Liver (tissue), 9 donors: ENCODE measurements around the gene STIM2. TPM values are rescaled to one million over a fixed set of nuclear protein-coding genes. Genes with fewer than 3 reads are reported as not detected.

ENCODE experiments used
- DNase-seq: peaks from one replicate; pipeline ENCODE4 v3.0.0-alpha.2; 2017; ENCODE audit warnings: low spot score
- H3K27ac ChIP-seq, 2 donors: one replicate each; pipeline ENCODE4 v1.7.0; 2013; ENCODE audit warnings: inconsistent platforms in 2 of 2, low read length in 2 of 2, control low read depth in 1 of 2, low read depth in 1 of 2, mild to moderate bottlenecking in 1 of 2
- H3K27me3 ChIP-seq, 4 donors: one replicate each; pipeline versions ENCODE4 v1.6.1 to v1.7.0; 2013; ENCODE audit warnings: low read length in 3 of 4, inconsistent platforms in 1 of 4, mild to moderate bottlenecking in 1 of 4, moderate library complexity in 1 of 4; ENCODE audit not compliant: control insufficient read depth in 4 of 4, insufficient read depth in 4 of 4
- H3K36me3 ChIP-seq, 4 donors: one replicate each; pipeline versions ENCODE4 v1.6.1 to v1.7.0; 2013; ENCODE audit warnings: low read length in 3 of 4, mild to moderate bottlenecking in 3 of 4, low read depth in 1 of 4, moderate library complexity in 1 of 4; ENCODE audit not compliant: control insufficient read depth in 4 of 4, insufficient read depth in 3 of 4
- H3K4me1 ChIP-seq, 4 donors: one replicate each; pipeline versions ENCODE4 v1.6.1 to v1.7.0; 2013; ENCODE audit warnings: low read length in 3 of 4, mild to moderate bottlenecking in 3 of 4, moderate library complexity in 1 of 4; ENCODE audit not compliant: control insufficient read depth in 4 of 4, insufficient read depth in 4 of 4
- H3K4me3 ChIP-seq, 3 donors: one replicate each; pipeline versions ENCODE4 v1.6.1 to v1.7.0; 2013; ENCODE audit warnings: low read length in 3 of 3, control low read depth in 1 of 3, low read depth in 1 of 3, mild to moderate bottlenecking in 1 of 3
- H3K9ac ChIP-seq, 2 donors: one replicate each; pipeline ENCODE4 v1.7.0; 2013; ENCODE audit warnings: low read length in 2 of 2, mild to moderate bottlenecking in 2 of 2, moderate library complexity in 2 of 2, control low read depth in 1 of 2, low read depth in 1 of 2
- H3K9me3 ChIP-seq, 4 donors: one replicate each; pipeline versions ENCODE4 v1.6.1 to v1.7.0; 2013; ENCODE audit warnings: low read length in 3 of 4; ENCODE audit not compliant: control insufficient read depth in 4 of 4
- CTCF ChIP-seq: fragments of 150-350 bp; IDR thresholded peaks from 2 replicates; pipeline ENCODE4 v1.5.1; 2017; ENCODE audit warnings: improper control_type of control experiment, low read depth, low read length; ENCODE audit not compliant: missing input control
- FOXA1 ChIP-seq: IDR thresholded peaks from 2 replicates; pipeline ENCODE4 v1.6.1; 2016; ENCODE audit warnings: antibody characterized with exemption
- FOXA2 ChIP-seq: IDR thresholded peaks from 2 replicates; pipeline ENCODE4 v1.6.1; 2016; ENCODE audit warnings: antibody characterized with exemption
- GABPA ChIP-seq, 2 donors: IDR thresholded peaks in 1 of 2; conservative IDR thresholded peaks in 1 of 2; 2 replicates each; pipeline ENCODE4 v1.6.1; 2016; ENCODE audit warnings: antibody characterized with exemption in 2 of 2, mild to moderate bottlenecking in 1 of 2, moderate library complexity in 1 of 2
- HNF4A ChIP-seq, 2 donors: conservative IDR thresholded peaks; 2 replicates each; pipeline ENCODE4 v1.6.1; 2016; ENCODE audit warnings: antibody characterized with exemption in 2 of 2, mild to moderate bottlenecking in 2 of 2
- HNF4G ChIP-seq: IDR thresholded peaks from 2 replicates; pipeline ENCODE4 v1.6.1; 2016; ENCODE audit warnings: antibody characterized with exemption
- JUND ChIP-seq, 2 donors: IDR thresholded peaks; 2 replicates each; pipeline ENCODE4 v1.6.1; 2016; ENCODE audit warnings: antibody characterized with exemption in 2 of 2
- NR2F2 ChIP-seq: IDR thresholded peaks from 2 replicates; pipeline ENCODE4 v1.6.1; 2016; ENCODE audit warnings: antibody characterized with exemption
- RAD21 ChIP-seq, 2 donors: IDR thresholded peaks; 2 replicates each; pipeline ENCODE4 v1.6.1; 2016; ENCODE audit warnings: antibody characterized with exemption in 2 of 2, mild to moderate bottlenecking in 2 of 2
- RXRA ChIP-seq, 2 donors: IDR thresholded peaks; 2 replicates each; pipeline ENCODE4 v1.6.1; 2017 to 2018; ENCODE audit warnings: antibody characterized with exemption in 2 of 2, mild to moderate bottlenecking in 1 of 2
- SP1 ChIP-seq: IDR thresholded peaks from 2 replicates; pipeline ENCODE4 v1.6.1; 2018; ENCODE audit warnings: antibody characterized with exemption, mild to moderate bottlenecking
- YY1 ChIP-seq: IDR thresholded peaks from 2 replicates; pipeline ENCODE4 v1.6.1; 2016; ENCODE audit warnings: antibody characterized with exemption, mild to moderate bottlenecking
- ZBTB33 ChIP-seq: IDR thresholded peaks from 2 replicates; pipeline ENCODE4 v1.6.1; 2016; ENCODE audit warnings: antibody characterized with exemption
- WGBS: extraction: QIAGEN DNeasy Blood & Tissue Kit; methylation state at CpG from one replicate; pipeline ENCODE4 v1.1.7; 2013; 5-methylcytosine and 5-hydroxymethylcytosine counted together
- polyA plus RNA-seq, 2 donors: library from polyadenylated mRNA; stranded (reverse) in 1 of 2; unstranded in 1 of 2; fragments of 200-250 nt in 1 of 2; fragments of >200 nt in 1 of 2; fragmentation: Nextera tagmentation in 1 of 2; extraction: Ambion mirVana in 1 of 2; gene quantifications; one replicate each; pipeline versions ENCODE4 v1.2.1 to v1.2.3, GENCODE V29; 2013 to 2015
- total RNA-seq, 2 donors: library from RNA; depleted of rRNA; stranded (reverse); fragments of >200 nt; gene quantifications; one replicate each; pipeline ENCODE4 v1.2.3, GENCODE V29; 2014
- TF ChIP-seq, protein P1 (sequence below): IDR thresholded peaks from 2 replicates; pipeline ENCODE4 v1.6.1; 2016; ENCODE audit warnings: antibody characterized with exemption
- donor health status: healthy.
- donor health status: healthy.
- donor health status: healthy.
- donor health status: healthy.
- donor health status: healthy.

STIM2 gene
- total and polyA plus RNA-seq, 4 donors = 5.4 to 11.1 (median 6.9) TPM

DNA sequence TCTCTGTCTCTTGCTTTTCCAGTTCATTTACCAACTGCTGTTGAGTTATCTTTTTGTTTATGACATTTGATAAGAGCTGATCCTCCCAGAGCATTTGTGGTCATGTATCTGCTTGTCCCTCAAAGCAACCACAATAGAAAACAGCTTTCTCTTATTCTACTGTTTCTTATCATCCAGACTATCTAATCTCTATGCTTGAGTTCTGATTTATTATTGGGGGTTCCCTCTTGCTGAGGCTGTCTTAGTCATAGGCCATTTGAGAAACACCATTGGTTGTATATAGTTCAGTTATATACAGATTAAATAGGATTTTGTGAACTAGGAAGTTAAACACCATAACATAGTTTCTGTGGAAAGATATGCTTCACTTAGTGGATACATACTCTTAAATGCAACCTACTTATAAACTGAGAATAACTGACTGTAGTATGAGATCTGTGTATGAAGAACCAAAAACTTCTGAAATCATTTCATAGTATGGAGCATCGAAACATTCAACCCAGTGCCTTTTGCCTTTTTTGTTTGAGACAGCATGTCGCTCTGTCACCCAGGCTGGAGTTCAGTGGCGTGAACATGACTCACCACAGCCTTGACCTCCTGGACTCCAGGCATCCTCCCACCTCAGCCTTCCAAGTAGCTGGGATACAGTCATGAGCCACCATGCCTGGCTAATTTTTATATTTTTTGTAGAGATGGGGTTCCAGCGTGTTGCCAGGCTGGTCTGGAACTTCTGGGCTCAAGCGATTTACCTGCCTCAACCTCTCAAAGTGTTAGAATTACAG, 75.8 kb downstream of the STIM2 start:
- Histone ChIP-seq H3K36me3 (no peaks in the 10 kb centered on the region), H3K4me1 (peaks cover 0 to 2% (median 0%) of the 10 kb centered on the region in 4 donors), H3K27me3 (no peaks in the 10 kb centered on the region), H3K9me3 (no peaks in the 10 kb centered on the region), H3K9ac (no peak overlapping the region), H3K4me3 (no peak overlapping the region), H3K27ac (no peak overlapping the region)
- peak; percentile 21 to 46 for TF ChIP-seq HNF4A (conservative IDR thresholded peaks at IDR 0.05)
- TF ChIP-seq YY1 = no peak
- TF ChIP-seq JUND (IDR thresholded peaks at IDR 0.05) = peak; percentile 55 to 64
- no peak for DNase-seq
- 90% methylated on average over 5 of the region's 5 CpGs for WGBS

DNA sequence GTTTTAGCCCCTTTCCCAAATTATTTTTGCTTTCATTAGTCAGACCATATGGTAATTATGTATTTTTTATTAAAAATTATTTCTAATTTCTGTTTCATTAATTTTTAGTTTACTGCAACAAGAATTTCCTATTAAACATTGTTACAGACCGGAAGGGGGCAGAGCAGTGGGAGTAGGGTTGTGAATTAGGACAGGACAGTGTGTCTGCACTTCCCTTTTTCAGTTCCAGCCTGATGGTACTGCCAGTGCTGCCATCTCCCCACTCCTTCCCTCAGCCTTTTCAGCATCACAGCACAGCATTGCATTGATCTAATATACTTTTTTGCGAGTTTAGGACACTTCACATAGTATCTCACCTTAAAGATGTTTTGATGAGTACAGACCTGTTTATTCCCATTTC, 76.5 kb downstream of the STIM2 start:
- no peak for DNase-seq
- WGBS = 85% methylated on average over 2 of the region's 2 CpGs
- H3K4me1 ChIP-seq = peaks cover 0 to 2% (median 0%) of the 10 kb centered on the region in 4 donors
- no peak for TF ChIP-seq NR2F2
- no peak for TF ChIP-seq HNF4A (conservative IDR thresholded peaks at IDR 0.05)
- TF ChIP-seq CTCF = no peak
- no peak for TF ChIP-seq RXRA (IDR thresholded peaks at IDR 0.05)
- TF ChIP-seq GABPA (IDR thresholded peaks at IDR 0.05 in 1 of 2, conservative IDR thresholded peaks at IDR 0.05 in 1 of 2) = no peak
- TF ChIP-seq RAD21 (IDR thresholded peaks at IDR 0.05) = no peak
- no peak for TF ChIP-seq FOXA2
- TF ChIP-seq SP1 = no peak
- no peak for TF ChIP-seq ZBTB33
- TF ChIP-seq HNF4G = no peak
- TF ChIP-seq, protein P1, sequence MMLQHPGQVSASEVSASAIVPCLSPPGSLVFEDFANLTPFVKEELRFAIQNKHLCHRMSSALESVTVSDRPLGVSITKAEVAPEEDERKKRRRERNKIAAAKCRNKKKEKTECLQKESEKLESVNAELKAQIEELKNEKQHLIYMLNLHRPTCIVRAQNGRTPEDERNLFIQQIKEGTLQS = no peak
- TF ChIP-seq FOXA1 = no peak
- no peaks in the 10 kb centered on the region for H3K36me3 ChIP-seq
- no peaks in the 10 kb centered on the region for H3K9me3 ChIP-seq
- no peak overlapping the region for H3K9ac ChIP-seq
- no peak overlapping the region for H3K4me3 ChIP-seq
- no peak overlapping the region for H3K27ac ChIP-seq
- H3K27me3 ChIP-seq = no peaks in the 10 kb centered on the region

- H3K9ac ChIP-seq = no peak overlapping the region
- TF ChIP-seq GABPA (IDR thresholded peaks at IDR 0.05 in 1 of 2, conservative IDR thresholded peaks at IDR 0.05 in 1 of 2) (no peak), NR2F2 (no peak), HNF4A (conservative IDR thresholded peaks at IDR 0.05) (no peak), RAD21 (IDR thresholded peaks at IDR 0.05) (no peak), RXRA (IDR thresholded peaks at IDR 0.05) (no peak)
- 88% methylated on average over 3 of the region's 3 CpGs for WGBS
- H3K27ac ChIP-seq = no peak overlapping the region
- no peak overlapping the region for H3K4me3 ChIP-seq
- no peaks in the 10 kb centered on the region for H3K9me3 ChIP-seq
- no peak for DNase-seq
- H3K36me3 ChIP-seq = no peaks in the 10 kb centered on the region
- no peaks in the 10 kb centered on the region for H3K27me3 ChIP-seq
- peaks cover 0 to 2% (median 0%) of the 10 kb centered on the region in 4 donors for H3K4me1 ChIP-seq
These were observed 76.9 kb downstream of the STIM2 start for GRCh38 chr4:26937567-26937966.
